Adrenal gland (tissue), 12 donors: ENCODE measurements around the gene EHBP1L1. TPM values are rescaled to one million over a fixed set of nuclear protein-coding genes. Genes with fewer than 3 reads are reported as not detected.

ENCODE experiments used
- DNase-seq, 7 donors: peaks; one replicate each; pipeline ENCODE4 v3.0.0-alpha.2; 2019 to 2020
- H3K27ac ChIP-seq, 5 donors: fragments of 200-600 bp; sonication (generic) in 4 of 5; 1 replicate in 3 of 5; 2 replicates in 2 of 5; pipeline versions ENCODE4 v1.5.1 to v1.8.0; 2016 to 2020; ENCODE audit warnings: mild to moderate bottlenecking in 1 of 5
- H3K27me3 ChIP-seq: fragments of 200-600 bp; 2 replicates; pipeline ENCODE4 v1.8.0; 2021
- H3K36me3 ChIP-seq, 2 donors: fragments of 200-600 bp; replicated peaks in 1 of 2; 1 replicate in 1 of 2; 2 replicates in 1 of 2; pipeline versions ENCODE4 v1.5.1 to v1.8.0; 2018 to 2022
- H3K4me1 ChIP-seq, 2 donors: fragments of 200-600 bp; replicated peaks in 1 of 2; 1 replicate in 1 of 2; 2 replicates in 1 of 2; pipeline versions ENCODE4 v1.5.1 to v1.8.0; 2018 to 2021
- H3K4me3 ChIP-seq, 4 donors: fragments of 200-600 bp; sonication (generic) in 3 of 4; one replicate each; pipeline ENCODE4 v1.5.1; 2016 to 2018
- H3K9me3 ChIP-seq, 3 donors: fragments of 200-600 bp; sonication (generic) in 1 of 3; replicated peaks in 1 of 3; 1 replicate in 2 of 3; 2 replicates in 1 of 3; pipeline versions ENCODE4 v1.5.1 to v1.8.0; 2016 to 2021
- POLR2A ChIP-seq, 2 donors: fragments of 450-650 bp; IDR thresholded peaks; one replicate each; pipeline ENCODE4 v1.6.1; 2017; ENCODE audit warnings: antibody characterized with exemption in 2 of 2, mild to moderate bottlenecking in 2 of 2, moderate library complexity in 1 of 2
- WGBS, 4 donors: extraction: QIAGEN DNeasy Blood & Tissue Kit in 2 of 4; methylation state at CpG; one replicate each; pipeline versions ENCODE4 v1.1.5 to v1.1.7; 2013 to 2017; 5-methylcytosine and 5-hydroxymethylcytosine counted together
- intact Hi-C, 2 donors: fragments of 100-400 bp; cut with DNase I; formaldehyde crosslinking; loops; one replicate each; pipeline versions ENCODE4 v1.14.1 to v1.15.0; 2022 to 2023
- polyA plus RNA-seq, 3 donors: library from polyadenylated mRNA; stranded (reverse); fragments of 200-250 nt in 2 of 3; fragments of 350-450 nt in 1 of 3; fragmentation: Illumina TruSeq in 1 of 3; extraction: RNeasy Lipid Tissue Mini Kit (QIAGEN cat#74804) in 1 of 3; gene quantifications; one replicate each; pipeline ENCODE4 v1.2.3, GENCODE V29; 2013 to 2014
- total RNA-seq, 9 donors: library from RNA; depleted of rRNA in 4 of 9; stranded (reverse); fragments of >200 nt in 4 of 9; fragments of 120-200 nt in 1 of 9; fragmentation: NEBNext Ultra II Directional in 1 of 9; extraction: Animal tissue kit (Norgen Biotek cat#: 25700) in 1 of 9; gene quantifications; one replicate each; pipeline versions ENCODE4 v1.1.0 to v1.2.4, GENCODE V29; 2013 to 2023
- TF ChIP-seq, protein P1 (sequence below), 6 experiments: fragments of 450-650 bp in 4 of 6; fragments of 200-600 bp in 2 of 6; sonication (generic) in 1 of 6; IDR thresholded peaks; 1 replicate in 5 of 6; 2 replicates in 1 of 6; pipeline versions ENCODE4 v1.5.1 to v1.8.0; 2016 to 2021; ENCODE audit warnings: antibody characterized with exemption in 6 of 6, mild to moderate bottlenecking in 2 of 6, moderate library complexity in 1 of 6
- donor health status: healthy with polysubstance abuse.
- donor health status: Bipolar disorder and iron deficiency.
- donor health status: DM: yes; HTN: yes; CAD: no.
- donor health status: DM: no; HTN: no; CAD: no.
- donor health status: DM: no; HTN: no; CAD: no.
- donor health status: DM: yes; HTN: yes; CAD: no.

The EHBP1L1 gene
- total and polyA plus RNA-seq, 12 donors = 8.7 to 68.0 (median 34.5) TPM

DNA sequence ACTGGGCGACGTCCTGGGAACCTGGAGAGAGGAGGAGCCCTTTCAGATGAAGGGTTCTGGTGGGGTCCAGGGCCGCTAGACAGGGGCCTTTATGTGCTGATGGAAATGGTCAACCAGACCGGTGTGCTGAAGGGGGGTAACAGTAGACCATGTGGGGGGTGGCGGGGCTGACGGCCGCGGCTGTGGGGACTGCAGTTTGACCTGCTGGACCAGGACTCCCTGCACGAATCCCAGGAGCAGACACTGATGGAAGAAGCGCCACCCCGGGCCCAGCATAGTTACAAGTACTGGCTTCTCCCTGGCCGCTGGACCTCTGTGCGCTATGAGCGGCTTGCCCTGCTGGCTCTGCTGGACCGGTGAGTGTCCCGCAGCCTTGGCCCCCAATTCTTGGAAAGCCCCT is 46.2 kb downstream of the EHBP1L1 start:
- WGBS, 4 donors = 91 to 97% (median 95%) methylated on average over 10 to 16 of the region's 16 CpGs
- H3K4me3 ChIP-seq = no peak overlapping the region
- peaks cover 0 to 93% of the 10 kb centered on the region in 2 donors for H3K36me3 ChIP-seq
- H3K27me3 ChIP-seq = no peaks in the 10 kb centered on the region
- no peak for DNase-seq
- TF ChIP-seq, protein P1, sequence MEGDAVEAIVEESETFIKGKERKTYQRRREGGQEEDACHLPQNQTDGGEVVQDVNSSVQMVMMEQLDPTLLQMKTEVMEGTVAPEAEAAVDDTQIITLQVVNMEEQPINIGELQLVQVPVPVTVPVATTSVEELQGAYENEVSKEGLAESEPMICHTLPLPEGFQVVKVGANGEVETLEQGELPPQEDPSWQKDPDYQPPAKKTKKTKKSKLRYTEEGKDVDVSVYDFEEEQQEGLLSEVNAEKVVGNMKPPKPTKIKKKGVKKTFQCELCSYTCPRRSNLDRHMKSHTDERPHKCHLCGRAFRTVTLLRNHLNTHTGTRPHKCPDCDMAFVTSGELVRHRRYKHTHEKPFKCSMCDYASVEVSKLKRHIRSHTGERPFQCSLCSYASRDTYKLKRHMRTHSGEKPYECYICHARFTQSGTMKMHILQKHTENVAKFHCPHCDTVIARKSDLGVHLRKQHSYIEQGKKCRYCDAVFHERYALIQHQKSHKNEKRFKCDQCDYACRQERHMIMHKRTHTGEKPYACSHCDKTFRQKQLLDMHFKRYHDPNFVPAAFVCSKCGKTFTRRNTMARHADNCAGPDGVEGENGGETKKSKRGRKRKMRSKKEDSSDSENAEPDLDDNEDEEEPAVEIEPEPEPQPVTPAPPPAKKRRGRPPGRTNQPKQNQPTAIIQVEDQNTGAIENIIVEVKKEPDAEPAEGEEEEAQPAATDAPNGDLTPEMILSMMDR (IDR thresholded peaks at IDR 0.05) = no peak
- TF ChIP-seq POLR2A (IDR thresholded peaks at IDR 0.05) = no peak
- H3K9me3 ChIP-seq = no peaks in the 10 kb centered on the region
- no peak overlapping the region for H3K27ac ChIP-seq
- peaks cover 0 to 6% of the 10 kb centered on the region in 2 donors for H3K4me1 ChIP-seq
- intact Hi-C loops = no loop called here

GRCh38 chr11:65623177-65623576 is 47.3 kb downstream of the EHBP1L1 start:
- TF ChIP-seq, protein P1 (IDR thresholded peaks at IDR 0.05) = no peak
- TF ChIP-seq POLR2A (IDR thresholded peaks at IDR 0.05) = no peak
- no peak for DNase-seq

DNA sequence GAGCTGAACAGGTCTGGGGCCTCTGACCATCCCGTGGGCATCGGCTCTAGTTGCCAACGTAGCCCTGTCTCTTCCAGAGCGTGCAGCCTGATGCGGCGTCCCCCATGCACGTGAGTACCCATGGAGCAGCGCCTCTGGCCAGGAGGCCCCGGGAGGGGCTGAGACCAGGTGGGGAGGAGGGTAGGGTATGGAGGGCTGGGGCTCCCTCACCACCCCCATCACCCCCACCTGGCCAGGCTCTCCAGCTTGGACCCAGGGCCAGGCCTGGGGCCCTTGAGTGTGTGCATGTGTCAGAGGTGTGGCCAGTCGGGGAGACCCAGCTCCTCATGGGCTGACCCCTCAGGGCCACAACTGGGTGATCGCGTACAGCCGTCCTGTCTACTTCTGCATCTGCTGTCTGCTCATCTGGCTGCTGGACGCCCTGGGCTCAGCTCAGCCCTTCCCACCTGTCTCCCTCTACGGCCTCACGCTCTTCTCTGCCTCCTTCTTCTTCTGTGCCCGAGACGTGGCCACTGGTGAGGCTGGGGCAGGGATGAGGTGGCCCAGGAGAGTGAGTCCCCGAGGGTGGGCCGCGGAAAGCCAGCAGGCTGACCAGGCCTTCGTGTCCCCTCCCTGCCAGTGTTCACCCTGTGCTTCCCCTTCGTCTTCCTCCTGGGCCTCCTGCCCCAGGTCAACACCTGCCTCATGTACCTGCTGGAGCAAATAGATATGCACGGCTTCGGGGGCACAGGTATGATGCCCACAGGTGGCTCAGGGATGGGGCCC is 48.2 kb downstream of the EHBP1L1 start:
- Histone ChIP-seq H3K4me1 (no peaks in the 10 kb centered on the region), H3K36me3 (peaks cover 0 to 94% of the 10 kb centered on the region in 2 donors), H3K9me3 (no peaks in the 10 kb centered on the region), H3K27me3 (no peaks in the 10 kb centered on the region), H3K27ac (no peak overlapping the region), H3K4me3 (no peak overlapping the region)
- TF ChIP-seq POLR2A (IDR thresholded peaks at IDR 0.05) = no peak
- TF ChIP-seq, protein P1 (IDR thresholded peaks at IDR 0.05) = no peak
- DNase-seq = no peak
- 92 to 94% (median 93%) methylated on average over 17 to 25 of the region's 25 CpGs for WGBS, 4 donors
- intact Hi-C loops = no loop called here

More at GRCh38 chr11:65623177-65623576, 47.3 kb downstream of the EHBP1L1 start:
- Histone ChIP-seq H3K9me3 (no peaks in the 10 kb centered on the region), H3K36me3 (peaks cover 0 to 96% of the 10 kb centered on the region in 2 donors), H3K27ac (no peak overlapping the region), H3K4me1 (no peaks in the 10 kb centered on the region), H3K27me3 (no peaks in the 10 kb centered on the region), H3K4me3 (no peak overlapping the region)
- intact Hi-C loops = no loop called here
- 88 to 97% (median 96%) methylated on average over 7 to 14 of the region's 14 CpGs for WGBS, 4 donors

DNA sequence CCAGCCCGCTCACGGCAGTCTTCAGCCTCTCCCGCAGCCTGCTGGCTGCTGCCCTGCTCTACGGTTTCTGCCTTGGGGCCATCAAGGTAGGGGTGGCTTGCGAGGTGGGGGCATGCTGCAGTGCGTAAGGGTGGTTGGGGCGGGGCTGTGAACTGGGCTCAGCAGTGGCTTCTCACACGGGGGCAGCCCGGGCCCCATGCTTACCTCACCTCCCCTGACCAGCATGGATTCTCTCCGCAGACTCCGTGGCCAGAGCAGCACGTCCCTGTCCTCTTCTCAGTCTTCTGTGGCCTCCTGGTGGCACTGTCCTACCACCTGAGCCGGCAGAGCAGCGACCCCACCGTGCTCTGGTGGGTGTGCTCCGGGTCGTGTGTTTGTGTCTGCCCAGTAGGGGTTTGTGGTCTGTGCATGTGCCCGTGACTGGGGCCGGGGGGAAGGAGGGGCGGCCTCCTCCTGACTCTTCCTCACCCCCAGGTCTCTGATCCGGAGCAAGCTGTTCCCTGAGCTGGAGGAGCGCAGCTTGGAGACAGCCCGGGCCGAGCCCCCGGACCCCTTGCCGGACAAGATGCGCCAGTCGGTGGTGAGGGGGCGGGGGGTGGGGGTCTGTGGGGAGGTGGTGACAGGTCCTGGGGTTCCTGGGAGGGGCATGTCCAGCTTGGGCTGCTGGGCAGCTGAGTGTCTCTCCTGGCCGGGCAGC is 49.2 kb downstream of the EHBP1L1 start:
- Histone ChIP-seq H3K4me3 (no peak overlapping the region), H3K36me3 (peaks cover 0 to 94% of the 10 kb centered on the region in 2 donors), H3K27ac (no peak overlapping the region), H3K27me3 (no peaks in the 10 kb centered on the region), H3K9me3 (no peaks in the 10 kb centered on the region), H3K4me1 (no peaks in the 10 kb centered on the region)
- no peak for DNase-seq
- TF ChIP-seq POLR2A (IDR thresholded peaks at IDR 0.05) = no peak
- 85 to 89% (median 88%) methylated on average over 16 to 30 of the region's 30 CpGs for WGBS, 4 donors
- intact Hi-C loops = no loop called here
